ENCODE measurements around the gene HSBP1L1. TPM values are rescaled to one million over a fixed set of nuclear protein-coding genes. Genes with fewer than 3 reads are reported as not detected.
"Not testable (repeated sequence)": the region's sequence is repeated elsewhere in the genome, so short reads cannot be mapped to it uniquely, and the experiment has no call there.

HSBP1L1 gene
- total RNA-seq, 3 donors from 2014 or later: 33.8 to 73.7 (median 68.4) TPM

- TF ChIP-seq CTCF (IDR thresholded peaks at IDR 0.05): no peak
- DNase-seq (peak; percentile 91 to 93 (median 91)), ATAC-seq (peak; percentile 99)
- Histone ChIP-seq H3K4me3 (peak within 1 kb of the TSS; percentile 95), H3K36me3 (ENCODE audit: low read depth) (no peaks in the 10 kb centered on the region), H3K4me1 (ENCODE audit: low read depth) (peaks cover 13% of the 10 kb centered on the region), H3K9me3 (no peaks in the 10 kb centered on the region)
- intact Hi-C loops (cut with DNase I, micrococcal nuclease): loop anchor here in 1 of 2 donors (5.0 kb wide), 1 partner anchor 159 kb away; no protein-coding TSS in a partner anchor
These were observed 24.2 kb downstream of the HSBP1L1 start, which contains the start of gene TXNL4A for GRCh38 chr18:79988451-79989194. Gene TXNL4A (minus strand): TSS chr18:79988563. CDS start chr18:79988392, 171 bp downstream.

- ATAC-seq: no peak
- no peaks in the 10 kb centered on the region for H3K36me3 ChIP-seq (ENCODE audit: low read depth)
- intact Hi-C loops (cut with DNase I, micrococcal nuclease): loop anchor here in 1 of 2 donors (5.0 kb wide), 1 partner anchor 158 kb away; no protein-coding TSS in a partner anchor
- H3K4me1 ChIP-seq (ENCODE audit: low read depth): peaks cover 13% of the 10 kb centered on the region
- H3K4me3 ChIP-seq: no peak overlapping the region
- no peak for TF ChIP-seq CTCF (IDR thresholded peaks at IDR 0.05)
- no peaks in the 10 kb centered on the region for H3K9me3 ChIP-seq
- peak in 1 of 3 donors; percentile 55 for DNase-seq
These were observed 24.7 kb downstream of the HSBP1L1 start for GRCh38 chr18:79989195-79989497.

GRCh38 chr18:79991494-79991893 is 27.1 kb downstream of the HSBP1L1 start:
- TF ChIP-seq CTCF (IDR thresholded peaks at IDR 0.05): no peak
- DNase-seq: no peak
- H3K36me3 ChIP-seq (ENCODE audit: low read depth): no peaks in the 10 kb centered on the region
- intact Hi-C loops (cut with DNase I, micrococcal nuclease): no loop called here
- H3K9me3 ChIP-seq: no peaks in the 10 kb centered on the region
- peaks cover 12% of the 10 kb centered on the region for H3K4me1 ChIP-seq (ENCODE audit: low read depth)
- no peak overlapping the region for H3K4me3 ChIP-seq
- no peak for ATAC-seq

GRCh38 chr18:79999701-80000100 is 35.3 kb downstream of the HSBP1L1 start:
- DNase-seq; intact Hi-C loops (cut with DNase I, micrococcal nuclease); H3K4me3 ChIP-seq; ATAC-seq; H3K36me3 ChIP-seq (ENCODE audit: low read depth); H3K4me1 ChIP-seq (ENCODE audit: low read depth): not testable (repeated sequence)
- peaks cover 17% of the 10 kb centered on the region for H3K9me3 ChIP-seq

GRCh38 chr18:80000877-80001276 is 36.4 kb downstream of the HSBP1L1 start:
- no peak overlapping the region for H3K4me3 ChIP-seq
- no peaks in the 10 kb centered on the region for H3K4me1 ChIP-seq (ENCODE audit: low read depth)
- no peak for TF ChIP-seq CTCF (IDR thresholded peaks at IDR 0.05)
- no peaks in the 10 kb centered on the region for H3K36me3 ChIP-seq (ENCODE audit: low read depth)
- DNase-seq (no peak), ATAC-seq (no peak)
- intact Hi-C loops (cut with DNase I, micrococcal nuclease): no loop called here
- peaks cover 17% of the 10 kb centered on the region for H3K9me3 ChIP-seq

- TF ChIP-seq CTCF (IDR thresholded peaks at IDR 0.05): no peak
- DNase-seq (no peak), ATAC-seq (no peak)
- H3K36me3 ChIP-seq (ENCODE audit: low read depth): no peaks in the 10 kb centered on the region
- H3K4me3 ChIP-seq: no peak overlapping the region
- no peaks in the 10 kb centered on the region for H3K4me1 ChIP-seq (ENCODE audit: low read depth)
- H3K9me3 ChIP-seq: peaks cover 22% of the 10 kb centered on the region
- intact Hi-C loops (cut with DNase I, micrococcal nuclease): no loop called here
These were observed 38.0 kb downstream of the HSBP1L1 start for GRCh38 chr18:80002468-80002867.
